IPS-15b (cell line): ENCODE data around the gene TOMT.
"Not testable (repeated sequence)": the region's sequence is repeated elsewhere in the genome, so short reads cannot be mapped to it uniquely, and the experiment has no call there.

ENCODE experiments used
- H3K27me3 ChIP-seq: one replicate; pipeline ENCODE4 v1.6.1; 2013; ENCODE audit warnings: low read length; ENCODE audit not compliant: control insufficient read depth, insufficient read depth
- H3K36me3 ChIP-seq: one replicate; pipeline ENCODE4 v1.6.1; 2013; ENCODE audit warnings: low read length; ENCODE audit not compliant: control insufficient read depth, insufficient read depth
- H3K4me1 ChIP-seq: one replicate; pipeline ENCODE4 v1.6.1; 2013; ENCODE audit warnings: mild to moderate bottlenecking, low read length; ENCODE audit not compliant: control insufficient read depth, insufficient read depth
- H3K4me3 ChIP-seq: one replicate; pipeline ENCODE4 v1.5.1; 2013; ENCODE audit warnings: low read depth, low read length
- H3K9ac ChIP-seq: one replicate; pipeline ENCODE4 v1.6.1; 2013; ENCODE audit warnings: low read depth, mild to moderate bottlenecking, low read length
- H3K9me3 ChIP-seq: one replicate; pipeline ENCODE4 v1.6.1; 2013; ENCODE audit warnings: mild to moderate bottlenecking, low read length; ENCODE audit not compliant: control insufficient read depth, insufficient read depth

TOMT gene

GRCh38 chr11:72153874-72154273 lies 48.1 kb downstream of the TOMT start:
- H3K9ac ChIP-seq, H3K4me1 ChIP-seq, H3K9me3 ChIP-seq, H3K4me3 ChIP-seq, H3K27me3 ChIP-seq, H3K36me3 ChIP-seq: not testable (repeated sequence)

GRCh38 chr11:72154816-72155215 lies 49.1 kb downstream of the TOMT start:
- Histone ChIP-seq H3K9me3 (no peaks in the 10 kb centered on the region), H3K36me3 (no peaks in the 10 kb centered on the region), H3K4me1 (no peaks in the 10 kb centered on the region), H3K9ac (no peak overlapping the region), H3K27me3 (no peaks in the 10 kb centered on the region), H3K4me3 (no peak overlapping the region)

GRCh38 chr11:72155751-72156150 lies 50.0 kb downstream of the TOMT start:
- Histone ChIP-seq H3K4me3 (no peak overlapping the region), H3K27me3 (no peaks in the 10 kb centered on the region), H3K9me3 (no peaks in the 10 kb centered on the region), H3K36me3 (no peaks in the 10 kb centered on the region), H3K4me1 (no peaks in the 10 kb centered on the region), H3K9ac (no peak overlapping the region)

- H3K9ac ChIP-seq = no peak overlapping the region
- H3K27me3 ChIP-seq = no peaks in the 10 kb centered on the region
- no peak overlapping the region for H3K4me3 ChIP-seq
- no peaks in the 10 kb centered on the region for H3K4me1 ChIP-seq
- no peaks in the 10 kb centered on the region for H3K36me3 ChIP-seq
- H3K9me3 ChIP-seq = no peaks in the 10 kb centered on the region
Measured at GRCh38 chr11:72157131-72157530, 51.4 kb downstream of the TOMT start.
